A673 (cell line): ENCODE results near the gene SLC25A41. TPM values are rescaled to one million over a fixed set of nuclear protein-coding genes. Genes with fewer than 3 reads are reported as not detected.

Source experiments
- BruUV-seq: library from RNA; stranded (reverse); fragments of 400-500 nt; replicated peaks from 2 replicates; lab custom pipeline; 2021; lab: Mats Ljungman, UMichigan
- CTCF ChIA-PET: fragments of 300-600 bp; sonication (Branson Sonifier 250); formaldehyde crosslinking; loops from one replicate; lab custom pipeline; 2022; ENCODE audit warnings: antibody characterized with exemption; lab: Charles Lee
- POLR2A ChIA-PET: fragments of 300-600 bp; sonication (Branson Sonifier 250); formaldehyde crosslinking; loops from one replicate; lab custom pipeline; 2022; ENCODE audit warnings: antibody characterized with exemption; ENCODE audit not compliant: low non-redundant PET; lab: Charles Lee
- DNase-seq: peaks from one replicate; pipeline ENCODE4 v3.0.0-alpha.2; 2015; ENCODE audit warnings: low spot score
- H3K27ac ChIP-seq: fragments of 200-600 bp; sonication (generic); 2 replicates; pipeline ENCODE4 v1.5.1; 2016; ENCODE audit warnings: mixed run types, low read depth, mild to moderate bottlenecking, mixed read lengths, antibody characterized with exemption, low read length; ENCODE audit not compliant: poor library complexity, severe bottlenecking
- H3K27me3 ChIP-seq: fragments of 200-600 bp; sonication (generic); replicated peaks from 2 replicates; pipeline ENCODE4 v1.6.1; 2017; ENCODE audit warnings: mixed run types, low read depth, mild to moderate bottlenecking, mixed read lengths, antibody characterized with exemption, low read length; ENCODE audit not compliant: insufficient read depth, poor library complexity
- H3K36me3 ChIP-seq: fragments of 200-600 bp; sonication (generic); 2 replicates; pipeline ENCODE4 v1.6.1; 2016; ENCODE audit warnings: mixed run types, mild to moderate bottlenecking, mixed read lengths, antibody characterized with exemption, low read length; ENCODE audit not compliant: insufficient read depth, poor library complexity, severe bottlenecking
- H3K4me1 ChIP-seq: fragments of 200-600 bp; sonication (generic); 2 replicates; pipeline ENCODE4 v1.6.1; 2017; ENCODE audit warnings: mixed run types, mild to moderate bottlenecking, mixed read lengths, antibody characterized with exemption, low read length; ENCODE audit not compliant: insufficient read depth, poor library complexity, severe bottlenecking
- H3K4me3 ChIP-seq: fragments of 200-600 bp; sonication (generic); 2 replicates; pipeline ENCODE4 v1.5.1; 2016; ENCODE audit warnings: low read depth, mixed run types, mild to moderate bottlenecking, mixed read lengths, low read length; ENCODE audit not compliant: poor library complexity, severe bottlenecking
- H3K9me3 ChIP-seq: fragments of 200-600 bp; sonication (generic); 2 replicates; pipeline ENCODE4 v1.6.1; 2016; ENCODE audit warnings: mixed run types, low read depth, mild to moderate bottlenecking, mixed read lengths, antibody characterized with exemption, low read length; ENCODE audit not compliant: poor library complexity, severe bottlenecking
- EZH2 ChIP-seq: fragments of 200-600 bp; sonication (generic); IDR thresholded peaks from 2 replicates; pipeline ENCODE4 v1.6.1; 2017; ENCODE audit warnings: borderline replicate concordance, low read depth, mild to moderate bottlenecking, mixed read lengths, antibody characterized with exemption, low read length; ENCODE audit not compliant: poor library complexity, severe bottlenecking
- intact Hi-C: fragments of 100-400 bp; cut with micrococcal nuclease; formaldehyde crosslinking; loops from one replicate; pipeline ENCODE4 v1.10.0; 2022; ENCODE audit not compliant: unreplicated experiment
- microRNA-seq: library from miRNA; unstranded; fragments of <30 nt; microRNA quantifications from one replicate; pipeline ENCODE4 v1.2.0, GENCODE V29; 2021
- total RNA-seq: library from RNA; stranded (reverse); gene quantifications from 2 replicates; pipeline ENCODE4 v1.2.3, GENCODE V29; 2021
- TF ChIP-seq, protein P1 (sequence below): fragments of 300-800, 200-600 bp; sonication (generic); conservative IDR thresholded peaks from 2 replicates; pipeline ENCODE4 v1.5.1; 2017; ENCODE audit warnings: low read depth, mild to moderate bottlenecking, antibody characterized with exemption, low read length, moderate library complexity, mixed read lengths

Gene SLC25A41
- total RNA-seq, 1 experiment from 2014 or later: 0.39 TPM

- Histone ChIP-seq H3K4me3 (no peak overlapping the region), H3K36me3 (peaks cover 27% of the 10 kb centered on the region), H3K9me3 (no peaks in the 10 kb centered on the region), H3K27me3 (no peaks in the 10 kb centered on the region), H3K27ac (no peak overlapping the region), H3K4me1 (peaks cover 12% of the 10 kb centered on the region)
- POLR2A ChIA-PET: no interaction called here
- no peak for DNase-seq
- CTCF ChIA-PET: interaction anchor here (0.6 kb wide), 1 partner anchor 258 kb away, joined by 15 read pairs; no protein-coding TSS in a partner anchor
- intact Hi-C loops: loop anchor here (5.0 kb wide), 1 partner anchor 486 kb away; no protein-coding TSS in a partner anchor
- no peak for TF ChIP-seq EZH2
- TF ChIP-seq, protein P1, sequence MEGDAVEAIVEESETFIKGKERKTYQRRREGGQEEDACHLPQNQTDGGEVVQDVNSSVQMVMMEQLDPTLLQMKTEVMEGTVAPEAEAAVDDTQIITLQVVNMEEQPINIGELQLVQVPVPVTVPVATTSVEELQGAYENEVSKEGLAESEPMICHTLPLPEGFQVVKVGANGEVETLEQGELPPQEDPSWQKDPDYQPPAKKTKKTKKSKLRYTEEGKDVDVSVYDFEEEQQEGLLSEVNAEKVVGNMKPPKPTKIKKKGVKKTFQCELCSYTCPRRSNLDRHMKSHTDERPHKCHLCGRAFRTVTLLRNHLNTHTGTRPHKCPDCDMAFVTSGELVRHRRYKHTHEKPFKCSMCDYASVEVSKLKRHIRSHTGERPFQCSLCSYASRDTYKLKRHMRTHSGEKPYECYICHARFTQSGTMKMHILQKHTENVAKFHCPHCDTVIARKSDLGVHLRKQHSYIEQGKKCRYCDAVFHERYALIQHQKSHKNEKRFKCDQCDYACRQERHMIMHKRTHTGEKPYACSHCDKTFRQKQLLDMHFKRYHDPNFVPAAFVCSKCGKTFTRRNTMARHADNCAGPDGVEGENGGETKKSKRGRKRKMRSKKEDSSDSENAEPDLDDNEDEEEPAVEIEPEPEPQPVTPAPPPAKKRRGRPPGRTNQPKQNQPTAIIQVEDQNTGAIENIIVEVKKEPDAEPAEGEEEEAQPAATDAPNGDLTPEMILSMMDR: no peak
- no TSS peak for BruUV-seq
These were observed 56.9 kb downstream of the SLC25A41 start for GRCh38 chr19:6376512-6377190.

Small RNAs within 50 kb of the gene (microRNA-seq; reads per million reads assigned to microRNA genes)
- gene MIR3940 (49.1 reads per million, percentile 56 among the genes with 10 or more reads in this experiment), gene MIR6790 (not detected), gene MIR6885 (5.1 reads per million, percentile 17 among the genes with 10 or more reads in this experiment)

Other genes starting within 250 kb of the SLC25A41 start
- gene MLLT1, start 153.8 kb downstream of the SLC25A41 start, total RNA-seq: 80.1 and 88.6 TPM in 2 replicates
- not detected in 2 replicates for gene ACER1, start 100.2 kb downstream of the SLC25A41 start, total RNA-seq
- 127 and 133 TPM in 2 replicates for gene CLPP, start 72.2 kb downstream of the SLC25A41 start, total RNA-seq
- 30.6 and 37.1 TPM in 2 replicates for gene ALKBH7, start 61.0 kb downstream of the SLC25A41 start, total RNA-seq
- gene PSPN, start 57.8 kb downstream of the SLC25A41 start, total RNA-seq: 3.4 and 3.6 TPM in 2 replicates
- 100 and 106 TPM in 2 replicates for gene GTF2F1, start 40.6 kb downstream of the SLC25A41 start, total RNA-seq
- 649 and 671 TPM in 2 replicates for gene KHSRP, start 9.0 kb downstream of the SLC25A41 start, total RNA-seq
- 39.9 and 56.0 TPM in 2 replicates for gene SLC25A23, start 26.0 kb upstream of the SLC25A41 start, total RNA-seq
- not detected in 2 replicates for gene CRB3, start 30.5 kb upstream of the SLC25A41 start, total RNA-seq
- gene DENND1C, start 48.0 kb upstream of the SLC25A41 start, total RNA-seq: 0.11 and 0.24 TPM in 2 replicates
- gene TUBB4A, start 68.5 kb upstream of the SLC25A41 start, total RNA-seq: 27.0 and 45.2 TPM in 2 replicates
- 10.0 and 11.1 TPM in 2 replicates for gene TNFSF9, start 97.3 kb upstream of the SLC25A41 start, total RNA-seq
- 2.0 and 3.8 TPM in 2 replicates for gene CD70, start 157.4 kb upstream of the SLC25A41 start, total RNA-seq
- not detected in 2 replicates for gene TNFSF14, start 236.4 kb upstream of the SLC25A41 start, total RNA-seq